IMR-90 (cell line): Measurements from ENCODE around the gene ZFAND6. TPM values are rescaled to one million over a fixed set of nuclear protein-coding genes. Genes with fewer than 3 reads are reported as not detected.

Experiments used
- ATAC-seq: fragments of 200-7000 bp; cut with Tn5 transposase; 2 replicates; pipeline ENCODE4 v1.9.1; 2020; ENCODE audit warnings: low read depth, mild to moderate bottlenecking, moderate library complexity
- BruUV-seq: library from RNA; stranded (reverse); fragments of 400-500 nt; replicated peaks from 2 replicates; lab custom pipeline; 2021; lab: Mats Ljungman, UMichigan
- CTCF ChIA-PET: fragments of 300-600 bp; formaldehyde crosslinking; extraction: SDS; loops from one replicate; lab custom pipeline; 2021; ENCODE audit warnings: antibody characterized with exemption; lab: Yijun Ruan, JAX
- POLR2A ChIA-PET: fragments of 300-600 bp; sonication (Branson Sonifier 250); formaldehyde crosslinking; loops from one replicate; lab custom pipeline; 2022; ENCODE audit warnings: antibody characterized with exemption; ENCODE audit not compliant: unreplicated experiment; lab: Charles Lee
- DNase-seq: peaks from one replicate; pipeline ENCODE4 v3.0.0; 2013
- H2AFZ ChIP-seq: replicated peaks from 2 replicates; pipeline ENCODE3; 2013; ENCODE audit warnings: low read length, mild to moderate bottlenecking; ENCODE audit not compliant: poor library complexity
- H2AK5ac ChIP-seq: 2 replicates; pipeline ENCODE4 v1.6.1; 2013; ENCODE audit warnings: low read depth, low read length, inconsistent platforms
- H2AK9ac ChIP-seq: replicated peaks from 2 replicates; pipeline ENCODE3; 2013; ENCODE audit warnings: mild to moderate bottlenecking, low read depth, low read length, moderate library complexity; ENCODE audit not compliant: poor library complexity
- H2BK120ac ChIP-seq: 2 replicates; pipeline ENCODE4 v1.6.1; 2013; ENCODE audit warnings: low read depth, low read length, inconsistent platforms
- H2BK15ac ChIP-seq: 3 replicates; pipeline ENCODE4 v1.6.1; 2013; ENCODE audit warnings: low read depth, low read length, inconsistent platforms
- H2BK20ac ChIP-seq: 2 replicates; pipeline ENCODE4 v1.6.1; 2013; ENCODE audit warnings: low read depth, mild to moderate bottlenecking, inconsistent platforms, low read length, moderate library complexity
- H2BK5ac ChIP-seq: 2 replicates; pipeline ENCODE4 v1.6.1; 2013; ENCODE audit warnings: mild to moderate bottlenecking, low read depth, low read length, inconsistent platforms; ENCODE audit not compliant: poor library complexity, severe bottlenecking
- H3K14ac ChIP-seq: replicated peaks from 2 replicates; pipeline ENCODE4 v1.6.1; 2013; ENCODE audit warnings: low read depth, low read length, inconsistent platforms
- H3K18ac ChIP-seq: 2 replicates; pipeline ENCODE4 v1.6.1; 2013; ENCODE audit warnings: low read depth, low read length, control low read depth
- H3K23ac ChIP-seq: 2 replicates; pipeline ENCODE4 v1.6.1; 2013; ENCODE audit warnings: low read depth, low read length, inconsistent platforms
- H3K27ac ChIP-seq: 2 replicates; pipeline ENCODE4 v1.5.1; 2013; ENCODE audit warnings: mild to moderate bottlenecking, control low read depth, low read length; ENCODE audit not compliant: insufficient read depth
- H3K27me3 ChIP-seq: 2 replicates; pipeline ENCODE4 v1.6.1; 2013; ENCODE audit warnings: low read length; ENCODE audit not compliant: control insufficient read depth, insufficient read depth
- H3K36me3 ChIP-seq: 2 replicates; pipeline ENCODE4 v1.6.1; 2013; ENCODE audit warnings: low read length, mixed read lengths; ENCODE audit not compliant: control insufficient read depth, insufficient read depth
- H3K4ac ChIP-seq: 2 replicates; pipeline ENCODE4 v1.6.1; 2013; ENCODE audit warnings: low read depth, low read length, inconsistent platforms
- H3K4me1 ChIP-seq: 2 replicates; pipeline ENCODE4 v1.6.1; 2013; ENCODE audit warnings: low read length, mixed read lengths; ENCODE audit not compliant: control insufficient read depth, insufficient read depth
- H3K4me2 ChIP-seq: 2 replicates; pipeline ENCODE4 v1.6.1; 2013; ENCODE audit warnings: low read depth, mild to moderate bottlenecking, control low read depth, low read length, moderate library complexity
- H3K4me3 ChIP-seq: 2 replicates; pipeline ENCODE4 v1.5.1; 2013; ENCODE audit warnings: low read depth, mild to moderate bottlenecking, control low read depth, low read length, moderate library complexity; ENCODE audit not compliant: insufficient read depth
- H3K56ac ChIP-seq: 2 replicates; pipeline ENCODE4 v1.6.1; 2013; ENCODE audit warnings: low read length, inconsistent platforms; ENCODE audit not compliant: insufficient read depth; ENCODE audit errors: extremely low read depth
- H3K79me1 ChIP-seq, 2 experiments: 2 replicates each; pipeline ENCODE4 v1.6.1; 2013; ENCODE audit warnings: low read length in 2 of 2, inconsistent platforms in 1 of 2, low read depth in 1 of 2
- H3K9ac ChIP-seq: 2 replicates; pipeline ENCODE4 v1.6.1; 2013; ENCODE audit warnings: low read depth, low read length, control low read depth
- H3K9me1 ChIP-seq: 2 replicates; pipeline ENCODE4 v1.6.1; 2013; ENCODE audit warnings: low read length, inconsistent platforms; ENCODE audit not compliant: insufficient read depth
- H3K9me3 ChIP-seq: 2 replicates; pipeline ENCODE4 v1.6.1; 2013; ENCODE audit warnings: low read length; ENCODE audit not compliant: control insufficient read depth, insufficient read depth
- H4K20me1 ChIP-seq: 2 replicates; pipeline ENCODE4 v1.6.1; 2013; ENCODE audit warnings: low read length, inconsistent platforms; ENCODE audit not compliant: insufficient read depth
- H4K5ac ChIP-seq: 2 replicates; pipeline ENCODE4 v1.6.1; 2013; ENCODE audit warnings: mild to moderate bottlenecking, low read depth, low read length, control low read depth
- H4K8ac ChIP-seq, 2 experiments: 2 replicates each; pipeline ENCODE4 v1.6.1; 2013; ENCODE audit warnings: low read depth in 2 of 2, low read length in 2 of 2, control low read depth in 1 of 2, inconsistent platforms in 1 of 2
- H4K91ac ChIP-seq: 2 replicates; pipeline ENCODE4 v1.6.1; 2013; ENCODE audit warnings: low read depth, low read length, inconsistent platforms; ENCODE audit not compliant: insufficient read depth
- BHLHE40 ChIP-seq: fragments of 150-350 bp; IDR thresholded peaks from 2 replicates; pipeline ENCODE4 v1.6.1; 2016; ENCODE audit warnings: mild to moderate bottlenecking, low read depth, low read length
- CHD1 ChIP-seq: IDR thresholded peaks from 2 replicates; pipeline ENCODE4 v1.6.1; 2012; ENCODE audit warnings: low read depth, low read length, improper control_type of control experiment
- FOS ChIP-seq: fragments of 150-350 bp; IDR thresholded peaks from 2 replicates; pipeline ENCODE4 v1.6.1; 2016; ENCODE audit warnings: low read depth, low read length
- MAFK ChIP-seq: IDR thresholded peaks from 2 replicates; pipeline ENCODE4 v1.6.1; 2012; ENCODE audit warnings: low read depth, low read length, improper control_type of control experiment
- MAZ ChIP-seq: IDR thresholded peaks from 2 replicates; pipeline ENCODE4 v1.6.1; 2012; ENCODE audit warnings: low read depth, mild to moderate bottlenecking, low read length, improper control_type of control experiment, moderate library complexity, borderline replicate concordance
- MXI1 ChIP-seq: IDR thresholded peaks from 2 replicates; pipeline ENCODE4 v1.6.1; 2012; ENCODE audit warnings: low read depth, mild to moderate bottlenecking, low read length, moderate library complexity, borderline replicate concordance
- RCOR1 ChIP-seq: IDR thresholded peaks from 2 replicates; pipeline ENCODE4 v1.6.1; 2012; ENCODE audit warnings: mild to moderate bottlenecking, low read length, improper control_type of control experiment; ENCODE audit not compliant: insufficient replicate concordance
- RFX5 ChIP-seq: IDR thresholded peaks from 2 replicates; pipeline ENCODE4 v1.8.0; 2012; ENCODE audit warnings: low read depth, mild to moderate bottlenecking, low read length, moderate library complexity
- SMC3 ChIP-seq: fragments of 150-350 bp; IDR thresholded peaks from 2 replicates; pipeline ENCODE4 v1.6.1; 2016; ENCODE audit warnings: low read depth, mild to moderate bottlenecking, antibody characterized with exemption, low read length, moderate library complexity
- WGBS, 2 experiments: methylation state at CpG; one replicate each; pipeline versions ENCODE4 v1.1.5 to v1.1.7; 2013; ENCODE audit warnings: missing lambda C conversion rate in 2 of 2; ENCODE audit not compliant: insufficient read length in 1 of 2; ENCODE audit errors: extremely low coverage in 2 of 2; 5-methylcytosine and 5-hydroxymethylcytosine counted together
- dilution Hi-C: fragments of 300-500 bp; cut with HindIII; formaldehyde crosslinking; loops from one replicate; pipeline ENCODE4 v1.14.3; 2018; ENCODE audit warnings: low sequenced_read_pairs; ENCODE audit not compliant: unreplicated experiment
- in situ Hi-C: fragments of 300-500 bp; cut with MboI; formaldehyde crosslinking; loops from 3 replicates; pipeline ENCODE4 v1.14.3; 2019; ENCODE audit warnings: low sequenced_read_pairs, inconsistent platforms, mixed read lengths
- intact Hi-C: fragments of 100-400 bp; cut with micrococcal nuclease; formaldehyde crosslinking; loops from 2 replicates; pipeline ENCODE4 v1.10.0; 2022
- polyA plus RNA-seq, 3 experiments: library from polyadenylated mRNA; depleted of rRNA; stranded (reverse); fragments of >200 nt; gene quantifications; 2 replicates each; pipeline ENCODE4 v1.2.3, GENCODE V29; 2012; ENCODE audit warnings: low replicate concordance in 1 of 3
- total RNA-seq: library from RNA; depleted of rRNA; stranded (reverse); fragments of >200 nt; gene quantifications from 2 replicates; pipeline ENCODE4 v1.2.3, GENCODE V29; 2012
- TF ChIP-seq, protein P1 (sequence below): conservative IDR thresholded peaks from 2 replicates; pipeline ENCODE4 v1.5.1; 2012; ENCODE audit warnings: mild to moderate bottlenecking, low read depth, low read length, improper control_type of control experiment
- TF ChIP-seq, protein P2 (sequence below): fragments of 150-350 bp; IDR thresholded peaks from 2 replicates; pipeline ENCODE4 v1.6.1; 2016; ENCODE audit warnings: low read depth, mild to moderate bottlenecking, low read length, moderate library complexity, borderline replicate concordance
- TF ChIP-seq, protein P3 (sequence below): fragments of 150-350 bp; IDR thresholded peaks from 2 replicates; pipeline ENCODE4 v1.6.1; 2017; ENCODE audit warnings: mild to moderate bottlenecking, antibody characterized with exemption, low read length, low read depth

The ZFAND6 gene
- total and polyA plus RNA-seq, 2 of the 4 experiments (the other 2 are of a cell fraction), result 77.5 to 96.4 TPM

DNA sequence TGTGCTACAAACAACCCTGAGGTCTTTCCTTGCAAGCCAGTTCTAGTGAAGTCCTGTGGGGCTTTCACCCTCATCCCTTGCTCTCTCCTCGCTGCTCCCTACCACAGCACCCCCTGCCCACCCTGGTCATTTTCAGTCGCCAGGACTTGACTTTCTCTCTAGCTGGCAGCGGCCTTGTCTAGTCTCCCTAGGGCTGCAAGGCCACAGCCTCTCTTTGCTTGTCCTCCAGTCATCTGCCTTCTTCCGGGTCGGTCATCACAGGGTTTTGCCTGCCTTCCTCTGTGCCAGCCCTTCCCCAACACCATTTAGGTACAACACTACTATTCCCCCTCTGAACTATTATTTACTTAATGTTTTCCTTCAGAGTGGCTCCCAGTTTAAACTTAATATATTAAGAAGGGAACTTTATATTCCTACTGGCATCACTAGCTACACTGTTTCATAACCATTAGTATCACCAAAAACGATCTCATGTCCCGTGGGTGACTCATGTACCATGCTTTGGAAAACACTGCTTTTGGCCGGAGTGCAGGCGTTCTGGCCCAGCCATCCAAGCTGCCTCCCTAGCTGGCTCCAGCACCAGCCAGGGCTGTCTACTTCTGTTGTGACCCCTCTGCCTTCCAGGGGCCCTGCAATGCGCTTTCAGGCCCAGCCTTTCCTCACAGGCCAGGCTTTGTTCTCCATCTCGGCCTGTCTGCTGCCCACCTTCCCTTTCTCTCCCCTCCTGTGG is 114.7 kb downstream of the ZFAND6 start:
- Histone ChIP-seq H2AK5ac (peak overlapping the region; percentile 98), H3K27me3 (no peaks in the 10 kb centered on the region), H3K9me3 (no peaks in the 10 kb centered on the region; the same call in 1 of the 2 replicates), H3K56ac (no peak overlapping the region), H3K23ac (peak overlapping the region; percentile 45; the same call in 1 of the 2 replicates), H2BK15ac (0 out of 3 replicates have a peak overlapping the region, but pooled peaks have one; percentile 35), H2BK20ac (peak overlapping the region; percentile 55), H2BK120ac (peak overlapping the region; percentile 88), H3K36me3 (peaks cover 13% of the 10 kb centered on the region), H3K18ac (peak overlapping the region; percentile 19; the same call in 1 of the 2 replicates), H3K4me1 (peaks cover 12% of the 10 kb centered on the region), H3K4ac (peak overlapping the region; percentile 88), H4K5ac (peak overlapping the region; percentile 31), H4K91ac (peak overlapping the region; percentile 47), H2AFZ (peak overlapping the region; percentile 67), H4K8ac (peak overlapping the region in 1 of 2 experiments; percentile 44; a peak in 1 of 4 replicates), H3K4me3 (no peak overlapping the region), H3K79me1 (peaks cover 0 to 18% of the 10 kb centered on the region in 2 experiments; a peak in 2 of 4 replicates), H2AK9ac (peak overlapping the region; percentile 73), H4K20me1 (0 out of 2 replicates have a peak, but pooled peaks cover 8% of the 10 kb centered on the region), H3K14ac (peak overlapping the region; percentile 63), H3K27ac (peak overlapping the region; percentile 73), H3K9ac (no peak overlapping the region), H2BK5ac (peak overlapping the region; percentile 57), H3K9me1 (peaks cover 14% of the 10 kb centered on the region; the same call in 1 of the 2 replicates), H3K4me2 (no peak overlapping the region)
- intact Hi-C loops (loop anchor here (5.0 to 10.0 kb wide), 3 partner anchors 102 to 277 kb away; partner anchors contain the start of gene MTHFS), dilution Hi-C loops (no loop called here), in situ Hi-C loops (loop anchor here (10.0 kb wide), 1 partner anchor 269 kb away; no protein-coding TSS in a partner anchor)
- ChIA-PET POLR2A (no interaction called here), CTCF (interaction anchor here (1.0 to 1.4 kb wide), 3 partner anchors 12 to 270 kb away, joined by 3 to 11 read pairs (median 3); no protein-coding TSS in a partner anchor)
- WGBS, 2 experiments, result 12% methylated on average over 4 of the region's 11 CpGs; no CpG with 5 or more reads in 1 of the 2 experiments
- DNase-seq (peak; percentile 83), ATAC-seq (peak; percentile 74)
- BruUV-seq, result no TSS peak
- TF ChIP-seq MAFK, result no peak
- TF ChIP-seq RFX5, result no peak
- no peak for TF ChIP-seq CHD1
- peak; percentile 37 for TF ChIP-seq RCOR1
- peak; percentile 63; the same call in 1 of the 2 replicates for TF ChIP-seq MXI1
- TF ChIP-seq MAZ, result no peak
- TF ChIP-seq, protein P1, sequence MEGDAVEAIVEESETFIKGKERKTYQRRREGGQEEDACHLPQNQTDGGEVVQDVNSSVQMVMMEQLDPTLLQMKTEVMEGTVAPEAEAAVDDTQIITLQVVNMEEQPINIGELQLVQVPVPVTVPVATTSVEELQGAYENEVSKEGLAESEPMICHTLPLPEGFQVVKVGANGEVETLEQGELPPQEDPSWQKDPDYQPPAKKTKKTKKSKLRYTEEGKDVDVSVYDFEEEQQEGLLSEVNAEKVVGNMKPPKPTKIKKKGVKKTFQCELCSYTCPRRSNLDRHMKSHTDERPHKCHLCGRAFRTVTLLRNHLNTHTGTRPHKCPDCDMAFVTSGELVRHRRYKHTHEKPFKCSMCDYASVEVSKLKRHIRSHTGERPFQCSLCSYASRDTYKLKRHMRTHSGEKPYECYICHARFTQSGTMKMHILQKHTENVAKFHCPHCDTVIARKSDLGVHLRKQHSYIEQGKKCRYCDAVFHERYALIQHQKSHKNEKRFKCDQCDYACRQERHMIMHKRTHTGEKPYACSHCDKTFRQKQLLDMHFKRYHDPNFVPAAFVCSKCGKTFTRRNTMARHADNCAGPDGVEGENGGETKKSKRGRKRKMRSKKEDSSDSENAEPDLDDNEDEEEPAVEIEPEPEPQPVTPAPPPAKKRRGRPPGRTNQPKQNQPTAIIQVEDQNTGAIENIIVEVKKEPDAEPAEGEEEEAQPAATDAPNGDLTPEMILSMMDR, result no peak
- TF ChIP-seq FOS, result peak; percentile 66
- TF ChIP-seq BHLHE40, result peak; percentile 63; the same call in 1 of the 2 replicates
- TF ChIP-seq SMC3, result no peak
- TF ChIP-seq, protein P2, sequence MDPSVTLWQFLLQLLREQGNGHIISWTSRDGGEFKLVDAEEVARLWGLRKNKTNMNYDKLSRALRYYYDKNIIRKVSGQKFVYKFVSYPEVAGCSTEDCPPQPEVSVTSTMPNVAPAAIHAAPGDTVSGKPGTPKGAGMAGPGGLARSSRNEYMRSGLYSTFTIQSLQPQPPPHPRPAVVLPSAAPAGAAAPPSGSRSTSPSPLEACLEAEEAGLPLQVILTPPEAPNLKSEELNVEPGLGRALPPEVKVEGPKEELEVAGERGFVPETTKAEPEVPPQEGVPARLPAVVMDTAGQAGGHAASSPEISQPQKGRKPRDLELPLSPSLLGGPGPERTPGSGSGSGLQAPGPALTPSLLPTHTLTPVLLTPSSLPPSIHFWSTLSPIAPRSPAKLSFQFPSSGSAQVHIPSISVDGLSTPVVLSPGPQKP, result no peak
- TF ChIP-seq, protein P3, sequence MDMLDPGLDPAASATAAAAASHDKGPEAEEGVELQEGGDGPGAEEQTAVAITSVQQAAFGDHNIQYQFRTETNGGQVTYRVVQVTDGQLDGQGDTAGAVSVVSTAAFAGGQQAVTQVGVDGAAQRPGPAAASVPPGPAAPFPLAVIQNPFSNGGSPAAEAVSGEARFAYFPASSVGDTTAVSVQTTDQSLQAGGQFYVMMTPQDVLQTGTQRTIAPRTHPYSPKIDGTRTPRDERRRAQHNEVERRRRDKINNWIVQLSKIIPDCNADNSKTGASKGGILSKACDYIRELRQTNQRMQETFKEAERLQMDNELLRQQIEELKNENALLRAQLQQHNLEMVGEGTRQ, result no peak
